Measurements from ENCODE around the gene CD101. TPM values are rescaled to one million over a fixed set of nuclear protein-coding genes. Genes with fewer than 3 reads are reported as not detected.

Gene CD101
- total RNA-seq, 1 donor from 2014 or later, result 0.08 TPM

- Histone ChIP-seq H3K36me3 (ENCODE audit: control insufficient read depth, insufficient read depth, low read length) (no peaks in the 10 kb centered on the region), H3K27me3 (ENCODE audit: control insufficient read depth, insufficient read depth, low read length) (no peaks in the 10 kb centered on the region), H3K4me3 (ENCODE audit: low read depth, low read length) (no peak overlapping the region)
- no peak for DNase-seq (ENCODE audit: low read depth)
- TF ChIP-seq CTCF (IDR thresholded peaks at IDR 0.05; ENCODE audit: insufficient read depth, low read length, poor library complexity, severe bottlenecking), result no peak
These were observed 20.6 kb downstream of the CD101 start for GRCh38 chr1:117022114-117022513.

- TF ChIP-seq CTCF (IDR thresholded peaks at IDR 0.05; ENCODE audit: insufficient read depth, low read length, poor library complexity, severe bottlenecking), result no peak
- Histone ChIP-seq H3K4me3 (ENCODE audit: low read depth, low read length) (no peak overlapping the region), H3K27me3 (ENCODE audit: control insufficient read depth, insufficient read depth, low read length) (no peaks in the 10 kb centered on the region), H3K36me3 (ENCODE audit: control insufficient read depth, insufficient read depth, low read length) (no peaks in the 10 kb centered on the region)
- DNase-seq (ENCODE audit: low read depth), result no peak
These were observed 24.0 kb downstream of the CD101 start for GRCh38 chr1:117025568-117025967.

- Histone ChIP-seq H3K36me3 (ENCODE audit: control insufficient read depth, insufficient read depth, low read length) (no peaks in the 10 kb centered on the region), H3K4me3 (ENCODE audit: low read depth, low read length) (no peak overlapping the region), H3K27me3 (ENCODE audit: control insufficient read depth, insufficient read depth, low read length) (no peaks in the 10 kb centered on the region)
- no peak for DNase-seq (ENCODE audit: low read depth)
- TF ChIP-seq CTCF (IDR thresholded peaks at IDR 0.05; ENCODE audit: insufficient read depth, low read length, poor library complexity, severe bottlenecking), result no peak
These were observed 24.8 kb downstream of the CD101 start for GRCh38 chr1:117026361-117026760.

GRCh38 chr1:117029685-117030084 is 28.1 kb downstream of the CD101 start:
- no peaks in the 10 kb centered on the region for H3K27me3 ChIP-seq (ENCODE audit: control insufficient read depth, insufficient read depth, low read length)
- DNase-seq (ENCODE audit: low read depth), result no peak
- no peak overlapping the region for H3K4me3 ChIP-seq (ENCODE audit: low read depth, low read length)
- no peak for TF ChIP-seq CTCF (IDR thresholded peaks at IDR 0.05; ENCODE audit: insufficient read depth, low read length, poor library complexity, severe bottlenecking)
- H3K36me3 ChIP-seq (ENCODE audit: control insufficient read depth, insufficient read depth, low read length), result no peaks in the 10 kb centered on the region

DNA sequence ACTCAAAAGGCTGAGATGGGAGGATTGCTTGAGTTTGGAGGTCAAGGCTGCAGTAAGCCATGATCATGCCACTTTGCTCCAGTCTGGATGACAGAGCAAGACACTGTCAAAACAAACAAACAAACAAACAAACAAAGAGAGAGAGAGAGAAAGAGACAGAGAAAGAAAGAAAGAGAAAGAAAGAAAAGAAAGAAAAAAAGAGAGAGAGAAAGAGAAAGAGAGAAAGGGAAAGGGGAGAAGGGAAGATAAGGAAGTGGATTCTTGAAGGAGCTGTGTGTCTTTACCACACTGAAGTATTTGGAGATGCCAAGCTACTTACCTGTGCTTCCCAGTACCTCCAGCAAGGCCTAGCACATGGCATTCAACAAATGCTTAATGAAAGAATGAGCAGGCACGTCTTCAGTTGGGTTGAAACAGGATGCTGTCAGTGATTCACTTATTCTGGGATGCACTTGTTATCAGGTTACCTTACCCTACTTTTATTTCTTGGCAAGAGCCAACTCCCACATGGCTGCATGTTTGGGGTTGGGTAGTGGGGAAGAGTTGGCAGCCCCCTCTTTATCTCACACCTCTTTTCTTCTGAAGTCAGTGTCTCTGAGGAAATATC is 28.8 kb downstream of the CD101 start:
- Histone ChIP-seq H3K27me3 (ENCODE audit: control insufficient read depth, insufficient read depth, low read length) (no peaks in the 10 kb centered on the region), H3K36me3 (ENCODE audit: control insufficient read depth, insufficient read depth, low read length) (no peaks in the 10 kb centered on the region), H3K4me3 (ENCODE audit: low read depth, low read length) (no peak overlapping the region)
- TF ChIP-seq CTCF (IDR thresholded peaks at IDR 0.05; ENCODE audit: insufficient read depth, low read length, poor library complexity, severe bottlenecking), result no peak
- DNase-seq (ENCODE audit: low read depth), result no peak

DNA sequence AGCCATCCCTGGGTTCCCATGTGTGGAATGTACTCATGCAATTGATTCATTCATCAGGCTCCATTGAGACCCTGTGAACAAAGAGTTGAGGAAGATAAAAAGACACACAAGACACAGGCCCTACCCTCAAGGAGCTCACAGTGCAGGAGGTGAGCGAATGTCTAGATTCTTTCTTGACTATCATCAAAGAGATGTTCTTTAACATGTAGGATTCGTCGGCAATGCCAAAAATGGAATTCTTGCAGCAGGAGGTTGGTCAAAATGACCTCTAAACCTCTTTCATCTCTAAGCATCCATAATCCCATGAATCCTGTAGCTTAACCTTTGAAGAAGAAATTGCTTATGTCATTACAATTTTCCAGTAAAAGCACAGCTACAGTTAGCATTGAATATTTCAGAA is 30.7 kb downstream of the CD101 start:
- no peaks in the 10 kb centered on the region for H3K36me3 ChIP-seq (ENCODE audit: control insufficient read depth, insufficient read depth, low read length)
- H3K4me3 ChIP-seq (ENCODE audit: low read depth, low read length), result no peak overlapping the region
- no peaks in the 10 kb centered on the region for H3K27me3 ChIP-seq (ENCODE audit: control insufficient read depth, insufficient read depth, low read length)
- no peak for DNase-seq (ENCODE audit: low read depth)
- no peak for TF ChIP-seq CTCF (IDR thresholded peaks at IDR 0.05; ENCODE audit: insufficient read depth, low read length, poor library complexity, severe bottlenecking)

All from kidney epithelial cell (primary cell).